ENCODE results near the gene FABP7. TPM values are rescaled to one million over a fixed set of nuclear protein-coding genes. Genes with fewer than 3 reads are reported as not detected.

The FABP7 gene
- total RNA-seq, 1 donor from 2014 or later = not detected

DNA sequence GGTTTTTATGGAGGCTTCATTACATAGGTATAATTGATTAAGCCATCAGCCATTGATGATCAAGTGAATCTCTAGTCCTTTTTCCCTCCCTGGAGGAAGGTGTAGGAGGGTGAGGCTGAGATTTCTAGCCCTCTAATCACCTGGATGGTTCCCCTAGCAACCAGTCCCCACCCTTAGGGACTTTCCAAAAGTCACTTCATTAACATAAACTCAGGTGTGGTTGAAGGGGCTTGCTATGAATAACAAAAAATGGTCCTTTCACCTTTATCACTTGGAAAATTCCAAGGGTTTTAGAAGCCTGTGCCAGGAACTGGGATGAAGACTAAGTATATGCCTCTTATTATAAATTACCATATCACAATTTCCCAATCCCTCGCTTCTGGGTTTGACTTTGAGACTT lies 49.9 kb downstream of the FABP7 start:
- Histone ChIP-seq H3K27ac (no peak overlapping the region), H3K27me3 (no peaks in the 10 kb centered on the region), H3K36me3 (no peaks in the 10 kb centered on the region), H3K4me1 (no peaks in the 10 kb centered on the region), H3K9me3 (no peaks in the 10 kb centered on the region), H3K4me3 (no peak overlapping the region)
- no peak for DNase-seq (ENCODE audit: low spot score in 2 of 2)
- TF ChIP-seq, protein P1, sequence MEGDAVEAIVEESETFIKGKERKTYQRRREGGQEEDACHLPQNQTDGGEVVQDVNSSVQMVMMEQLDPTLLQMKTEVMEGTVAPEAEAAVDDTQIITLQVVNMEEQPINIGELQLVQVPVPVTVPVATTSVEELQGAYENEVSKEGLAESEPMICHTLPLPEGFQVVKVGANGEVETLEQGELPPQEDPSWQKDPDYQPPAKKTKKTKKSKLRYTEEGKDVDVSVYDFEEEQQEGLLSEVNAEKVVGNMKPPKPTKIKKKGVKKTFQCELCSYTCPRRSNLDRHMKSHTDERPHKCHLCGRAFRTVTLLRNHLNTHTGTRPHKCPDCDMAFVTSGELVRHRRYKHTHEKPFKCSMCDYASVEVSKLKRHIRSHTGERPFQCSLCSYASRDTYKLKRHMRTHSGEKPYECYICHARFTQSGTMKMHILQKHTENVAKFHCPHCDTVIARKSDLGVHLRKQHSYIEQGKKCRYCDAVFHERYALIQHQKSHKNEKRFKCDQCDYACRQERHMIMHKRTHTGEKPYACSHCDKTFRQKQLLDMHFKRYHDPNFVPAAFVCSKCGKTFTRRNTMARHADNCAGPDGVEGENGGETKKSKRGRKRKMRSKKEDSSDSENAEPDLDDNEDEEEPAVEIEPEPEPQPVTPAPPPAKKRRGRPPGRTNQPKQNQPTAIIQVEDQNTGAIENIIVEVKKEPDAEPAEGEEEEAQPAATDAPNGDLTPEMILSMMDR (IDR thresholded peaks at IDR 0.05) = no peak
- intact Hi-C loops (cut with DNase I) = no loop called here

DNA sequence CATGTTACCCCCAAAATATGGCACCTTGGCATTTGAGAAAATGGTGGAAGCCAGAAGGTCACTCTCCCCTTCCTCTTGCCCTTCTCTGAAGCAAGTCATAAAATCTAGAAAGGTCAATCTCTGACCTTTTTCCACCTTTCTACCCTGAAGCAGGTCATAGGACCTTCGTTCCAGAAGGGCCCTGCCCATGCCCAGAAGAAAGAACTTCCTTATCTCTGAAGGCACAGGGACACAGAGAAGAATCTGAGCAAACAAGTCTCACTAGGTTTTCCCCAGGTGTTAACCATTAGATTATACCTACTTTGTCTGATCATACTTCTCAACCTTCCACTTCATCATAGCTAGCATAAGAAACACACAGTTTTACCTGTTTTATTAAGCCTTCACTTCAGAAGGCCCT lies 52.0 kb downstream of the FABP7 start:
- Histone ChIP-seq H3K4me1 (no peaks in the 10 kb centered on the region), H3K9me3 (no peaks in the 10 kb centered on the region), H3K36me3 (no peaks in the 10 kb centered on the region), H3K4me3 (no peak overlapping the region), H3K27me3 (no peaks in the 10 kb centered on the region), H3K27ac (no peak overlapping the region)
- TF ChIP-seq, protein P1 (IDR thresholded peaks at IDR 0.05) = no peak
- intact Hi-C loops (cut with DNase I) = no loop called here
- DNase-seq (ENCODE audit: low spot score in 2 of 2) = no peak

DNA sequence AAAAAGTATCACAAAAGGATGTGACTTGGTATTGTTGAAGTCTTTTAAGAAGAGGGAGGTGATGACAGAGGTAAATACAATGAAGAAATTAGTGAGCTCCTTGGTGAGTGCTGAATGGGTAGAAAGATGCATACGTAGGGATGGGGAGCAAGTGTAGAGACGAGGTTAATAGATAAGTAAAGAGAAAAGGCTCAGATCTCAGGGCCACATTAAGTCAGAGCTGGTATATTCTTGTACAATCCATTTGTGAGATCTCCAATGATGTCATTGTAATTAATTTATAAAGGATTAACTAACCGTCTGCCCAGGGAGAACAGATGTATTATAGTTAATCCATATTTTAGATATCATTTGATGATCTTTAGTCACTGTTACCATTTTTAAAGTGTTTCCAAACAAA lies 52.9 kb downstream of the FABP7 start:
- no peaks in the 10 kb centered on the region for H3K36me3 ChIP-seq
- no peaks in the 10 kb centered on the region for H3K4me1 ChIP-seq
- H3K27me3 ChIP-seq = no peaks in the 10 kb centered on the region
- no peak overlapping the region for H3K4me3 ChIP-seq
- H3K27ac ChIP-seq = no peak overlapping the region
- DNase-seq (ENCODE audit: low spot score in 2 of 2) = no peak
- intact Hi-C loops (cut with DNase I) = no loop called here
- TF ChIP-seq, protein P1 (IDR thresholded peaks at IDR 0.05) = no peak
- no peaks in the 10 kb centered on the region for H3K9me3 ChIP-seq

DNA sequence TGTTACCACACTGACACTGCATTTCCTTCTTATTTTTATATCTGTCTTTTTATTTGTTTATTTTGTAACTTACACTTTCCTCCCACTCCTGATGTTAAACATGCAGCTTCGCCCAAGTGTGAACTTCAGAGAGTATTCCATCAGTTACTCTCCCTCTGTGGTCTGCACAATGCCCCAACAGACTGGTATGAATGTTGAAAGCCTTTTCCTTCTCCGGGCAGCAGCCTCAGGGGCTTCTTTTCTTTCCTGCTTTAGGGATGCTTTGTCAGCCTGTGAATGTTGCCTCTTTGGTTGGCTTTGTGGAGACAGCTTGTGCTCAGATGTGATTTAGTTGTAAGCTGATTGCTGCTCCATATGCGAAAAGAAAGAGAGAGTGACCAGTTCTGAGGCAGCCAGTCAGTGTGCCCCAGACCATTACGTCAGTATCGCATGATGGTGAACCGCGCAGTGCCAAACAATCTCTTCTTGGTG lies 53.5 kb downstream of the FABP7 start:
- TF ChIP-seq, protein P1 (IDR thresholded peaks at IDR 0.05) = no peak
- H3K9me3 ChIP-seq = no peaks in the 10 kb centered on the region
- H3K4me3 ChIP-seq = no peak overlapping the region
- H3K4me1 ChIP-seq = no peaks in the 10 kb centered on the region
- no peaks in the 10 kb centered on the region for H3K36me3 ChIP-seq
- no peak overlapping the region for H3K27ac ChIP-seq
- intact Hi-C loops (cut with DNase I) = no loop called here
- DNase-seq (ENCODE audit: low spot score in 2 of 2) = no peak
- no peaks in the 10 kb centered on the region for H3K27me3 ChIP-seq

Other genes starting within 250 kb of the FABP7 start
- not detected for gene PKIB, start 169.3 kb upstream of the FABP7 start, total RNA-seq
- 2.7 TPM for gene SMPDL3A, start 9.5 kb downstream of the FABP7 start, total RNA-seq
- not detected for gene CLVS2, start 216.5 kb downstream of the FABP7 start, total RNA-seq

All from ascending aorta (tissue), 2 donors.